ENCODE data around the gene ACTN1.

ACTN1 gene

DNA sequence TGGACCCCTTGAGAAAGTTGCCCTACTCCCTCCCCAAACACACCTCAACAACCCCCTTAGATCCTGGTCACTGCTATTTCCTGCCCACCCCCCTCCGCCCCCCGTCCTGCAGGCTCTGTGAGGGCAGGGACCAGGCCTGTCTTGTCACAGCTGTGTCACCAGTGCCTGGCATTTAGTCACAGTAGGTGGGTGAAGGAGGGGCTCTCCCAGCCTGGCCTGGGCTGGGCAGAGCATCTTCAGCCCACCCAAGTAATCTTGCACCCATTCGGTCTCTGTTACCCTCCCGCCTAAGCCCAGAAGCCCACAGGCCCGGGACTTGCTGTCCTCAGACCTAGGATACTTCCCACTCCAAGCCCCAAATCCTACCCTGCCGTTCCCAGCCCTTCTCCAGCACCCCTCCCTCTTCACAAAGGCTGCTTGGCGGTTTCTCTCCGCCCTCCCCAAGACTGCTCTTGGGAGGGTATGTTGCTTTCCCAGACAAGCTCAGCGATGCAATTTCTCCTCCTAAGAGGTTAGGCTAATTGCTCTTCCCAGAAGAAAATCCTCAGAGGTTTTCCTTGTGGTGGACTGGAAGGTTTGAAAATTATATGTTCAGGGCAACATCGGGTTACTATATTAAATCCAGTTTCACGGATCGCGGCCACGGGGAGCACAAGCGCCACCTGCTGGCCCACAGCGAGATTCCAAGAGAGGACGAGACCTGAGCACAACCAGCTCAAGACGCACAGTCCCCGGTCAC is 135.5 kb downstream of the ACTN1 start:
- peaks cover 29% of the 10 kb centered on the region for H3K4me1 Mint-ChIP-seq
- H3K27me3 Mint-ChIP-seq (ENCODE audit: low read depth), result peaks cover 3% of the 10 kb centered on the region
- peaks cover 12% of the 10 kb centered on the region for H3K9me3 Mint-ChIP-seq
- peak; percentile 92 to 95 (median 92) for TF ChIP-seq CTCF (IDR thresholded peaks at IDR 0.05; ENCODE audit: unreplicated experiment in 3 of 3)
- H3K36me3 Mint-ChIP-seq (ENCODE audit: low read depth), result peaks cover 8% of the 10 kb centered on the region
- H3K27ac Mint-ChIP-seq, result peak overlapping the region; percentile 92 to 98 (median 98)
- H3K4me3 Mint-ChIP-seq, result peak overlapping the region; percentile 76 to 90 (median 82)

DNA sequence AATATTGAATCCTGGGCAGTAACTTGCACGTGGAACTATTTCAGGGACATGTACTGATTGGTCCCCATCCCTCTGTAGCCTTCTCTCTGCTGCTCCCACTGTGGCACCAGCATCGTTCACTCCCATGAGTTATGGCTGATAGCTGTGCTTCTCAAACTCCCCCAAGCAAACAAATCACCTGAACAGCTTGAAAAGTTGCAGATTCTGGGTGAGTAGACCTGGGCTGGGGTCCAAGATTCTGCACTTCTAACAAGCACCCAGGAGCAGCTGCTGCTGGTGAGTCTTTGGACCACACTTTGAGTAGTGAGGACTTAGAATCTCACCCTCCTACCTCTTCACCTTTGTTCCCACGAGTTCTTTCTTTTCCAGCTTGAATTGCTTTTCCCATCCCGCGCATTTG is 136.8 kb downstream of the ACTN1 start:
- Mint-ChIP-seq H3K9me3 (peaks cover 16% of the 10 kb centered on the region), H3K4me3 (no peak overlapping the region), H3K4me1 (peaks cover 29% of the 10 kb centered on the region), H3K27me3 (ENCODE audit: low read depth) (peaks cover 3% of the 10 kb centered on the region), H3K36me3 (ENCODE audit: low read depth) (peaks cover 8% of the 10 kb centered on the region), H3K27ac (peak overlapping the region; percentile 15 to 78 (median 35))
- no peak for TF ChIP-seq CTCF (IDR thresholded peaks at IDR 0.05; ENCODE audit: unreplicated experiment in 3 of 3)

DNA sequence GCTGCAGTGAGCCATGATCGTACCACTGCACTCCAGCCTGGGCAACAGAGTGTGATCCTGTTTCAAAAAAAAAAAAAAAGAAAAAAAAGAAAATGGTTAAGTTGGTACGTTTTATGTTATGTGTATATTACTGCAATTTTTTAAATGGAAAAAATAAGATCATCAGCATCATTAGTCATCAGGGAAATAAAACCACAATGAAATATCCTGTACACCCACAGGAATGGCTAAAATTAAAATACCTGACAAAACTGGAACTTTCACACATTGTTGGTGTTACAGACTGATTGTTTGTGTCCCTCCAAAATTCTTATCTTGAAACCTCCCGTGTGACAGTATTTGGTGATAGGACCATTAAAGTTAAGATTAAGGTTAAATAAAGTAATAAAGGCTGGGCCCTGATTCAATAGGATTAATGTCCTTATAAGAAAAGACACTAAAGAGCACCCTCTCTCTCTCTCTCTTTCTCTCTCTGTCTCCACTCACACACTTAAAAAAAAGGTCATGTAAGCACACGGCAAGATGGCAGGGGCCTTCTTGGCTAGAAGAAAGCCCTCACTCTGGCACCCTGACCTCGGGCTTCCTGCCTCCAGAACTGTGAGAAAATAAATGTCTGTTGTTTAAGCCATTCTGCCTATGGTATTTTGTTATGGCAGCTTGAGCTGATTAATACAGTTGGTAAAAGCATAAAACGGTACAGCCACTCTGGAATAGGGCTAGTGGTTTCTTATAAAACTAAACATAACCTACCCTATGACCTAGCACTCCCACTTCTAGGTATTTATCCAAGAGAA is 137.9 kb downstream of the ACTN1 start:
- no peak for TF ChIP-seq CTCF (IDR thresholded peaks at IDR 0.05; ENCODE audit: unreplicated experiment in 3 of 3)
- Mint-ChIP-seq H3K27ac (peak overlapping the region; percentile 6 to 78 (median 35)), H3K9me3 (peaks cover 24% of the 10 kb centered on the region), H3K27me3 (ENCODE audit: low read depth) (peaks cover 3% of the 10 kb centered on the region), H3K4me3 (no peak overlapping the region), H3K36me3 (ENCODE audit: low read depth) (peaks cover 14% of the 10 kb centered on the region), H3K4me1 (peaks cover 29% of the 10 kb centered on the region)

GRCh38 chr14:68840454-68840853 is 138.6 kb downstream of the ACTN1 start:
- H3K9me3 Mint-ChIP-seq, result peaks cover 32% of the 10 kb centered on the region
- peaks cover 29% of the 10 kb centered on the region for H3K4me1 Mint-ChIP-seq

DNA sequence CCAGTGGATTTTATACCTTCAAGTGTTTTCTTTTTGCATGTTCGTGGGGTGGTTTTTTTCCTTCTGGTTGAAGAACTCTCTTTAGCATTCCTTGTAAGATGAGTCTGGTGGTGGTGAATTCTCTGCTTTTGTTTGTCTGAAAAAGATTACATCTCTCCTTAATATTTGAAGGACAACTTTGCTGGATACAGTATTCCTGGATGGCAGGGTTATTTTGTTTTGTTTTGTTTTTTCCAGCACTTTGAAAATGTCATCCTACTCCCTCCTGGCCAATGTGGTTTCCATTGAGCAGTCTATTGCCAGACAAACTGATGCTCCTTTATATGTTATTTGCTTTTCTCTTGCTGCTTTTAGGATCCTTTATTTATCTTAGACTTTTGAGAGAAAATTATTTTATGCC is 143.0 kb downstream of the ACTN1 start:
- no peak overlapping the region for H3K4me3 Mint-ChIP-seq
- TF ChIP-seq CTCF (IDR thresholded peaks at IDR 0.05; ENCODE audit: unreplicated experiment in 3 of 3), result no peak
- no peak overlapping the region for H3K27ac Mint-ChIP-seq
- H3K4me1 Mint-ChIP-seq, result no peaks in the 10 kb centered on the region
- peaks cover 62% of the 10 kb centered on the region for H3K9me3 Mint-ChIP-seq
- H3K36me3 Mint-ChIP-seq (ENCODE audit: low read depth), result peaks cover 27% of the 10 kb centered on the region
- peaks cover 3% of the 10 kb centered on the region for H3K27me3 Mint-ChIP-seq (ENCODE audit: low read depth)

More at GRCh38 chr14:68840454-68840853, 138.6 kb downstream of the ACTN1 start:
- no peak for TF ChIP-seq CTCF (IDR thresholded peaks at IDR 0.05; ENCODE audit: unreplicated experiment in 3 of 3)
- Mint-ChIP-seq H3K4me3 (no peak overlapping the region), H3K36me3 (ENCODE audit: low read depth) (peaks cover 21% of the 10 kb centered on the region), H3K27ac (no peak overlapping the region), H3K27me3 (ENCODE audit: low read depth) (peaks cover 3% of the 10 kb centered on the region)

All from nephron (organoid).